Measurements from ENCODE around the gene KIAA1191.

KIAA1191 gene

GRCh38 chr5:176389135-176390123, 27.9 kb upstream of the KIAA1191 start:
- no peak for DNase-seq

GRCh38 chr5:176388444-176389134, 27.0 kb upstream of the KIAA1191 start, which contains the start of the genes HIGD2A and NOP16:
TSS of gene HIGD2A (plus strand) at chr5:176388751. CDS start at chr5:176388820, 69 bp downstream.
TSS of gene NOP16 (minus strand) at chr5:176388598. CDS start at chr5:176388539, 59 bp downstream.
- peak; percentile 99 to 100 (median 99) for DNase-seq

GRCh38 chr5:176388003-176388443, 26.5 kb upstream of the KIAA1191 start:
- peak in 2 of 3 donors; percentile 19 to 20 for DNase-seq

GRCh38 chr5:176387384-176387925, 25.9 kb upstream of the KIAA1191 start:
- DNase-seq: no peak

- DNase-seq: no peak
These were observed 24.9 kb upstream of the KIAA1191 start for GRCh38 chr5:176386491-176386890.

- DNase-seq: no peak
These were observed 23.4 kb upstream of the KIAA1191 start for GRCh38 chr5:176384991-176385390.

- no peak for DNase-seq
These were observed 22.9 kb upstream of the KIAA1191 start for GRCh38 chr5:176384366-176384930.

- DNase-seq: no peak
These were observed 22.4 kb upstream of the KIAA1191 start for GRCh38 chr5:176383961-176384360.

- no peak for DNase-seq
These were observed 21.8 kb upstream of the KIAA1191 start for GRCh38 chr5:176383248-176383905.

- no peak for DNase-seq
These were observed 21.2 kb upstream of the KIAA1191 start for GRCh38 chr5:176382721-176383120.

- no peak for DNase-seq
These were observed 20.4 kb upstream of the KIAA1191 start for GRCh38 chr5:176381979-176382378.

GRCh38 chr5:176381423-176381822, 19.9 kb upstream of the KIAA1191 start:
- DNase-seq: no peak

GRCh38 chr5:176379881-176380280, 18.3 kb upstream of the KIAA1191 start:
- DNase-seq: no peak

- DNase-seq: peak in 2 of 3 donors; percentile 10 to 20
These were observed 11.7 kb upstream of the KIAA1191 start for GRCh38 chr5:176373100-176373818.

- peak; percentile 65 to 77 (median 74) for DNase-seq
These were observed 10.3 kb upstream of the KIAA1191 start for GRCh38 chr5:176371621-176372539.

GRCh38 chr5:176369934-176370711, 8.6 kb upstream of the KIAA1191 start:
- DNase-seq: no peak

- no peak for DNase-seq
These were observed 7.2 kb upstream of the KIAA1191 start for GRCh38 chr5:176368726-176369125.

GRCh38 chr5:176366232-176366894, 4.8 kb upstream of the KIAA1191 start:
- no peak for DNase-seq
